ENCODE measurements around the gene SEC22B.
"Not testable (repeated sequence)": the region's sequence is repeated elsewhere in the genome, so short reads cannot be mapped to it uniquely, and the experiment has no call there.

SEC22B gene

DNA sequence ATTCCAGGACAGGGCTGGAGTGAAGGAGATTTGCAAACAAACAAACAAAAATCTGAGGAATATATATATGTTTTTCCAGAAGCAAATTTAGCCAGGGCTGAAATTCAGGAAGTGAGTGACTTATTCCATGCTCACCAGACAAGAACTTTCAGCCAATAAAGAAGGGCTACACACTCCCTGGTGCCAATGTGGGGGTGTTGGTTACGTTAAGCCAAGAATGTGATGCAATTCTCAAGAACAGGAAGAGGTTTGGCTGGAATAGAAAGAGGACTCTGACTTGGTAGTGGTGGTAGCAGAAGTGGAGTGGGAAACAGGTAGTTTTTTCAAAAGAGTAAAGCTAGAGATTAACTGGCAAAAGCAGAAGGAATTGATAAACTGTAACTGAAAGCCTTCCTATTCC, 31.7 kb downstream of the SEC22B start:
- not testable (repeated sequence) for DNase-seq

DNA sequence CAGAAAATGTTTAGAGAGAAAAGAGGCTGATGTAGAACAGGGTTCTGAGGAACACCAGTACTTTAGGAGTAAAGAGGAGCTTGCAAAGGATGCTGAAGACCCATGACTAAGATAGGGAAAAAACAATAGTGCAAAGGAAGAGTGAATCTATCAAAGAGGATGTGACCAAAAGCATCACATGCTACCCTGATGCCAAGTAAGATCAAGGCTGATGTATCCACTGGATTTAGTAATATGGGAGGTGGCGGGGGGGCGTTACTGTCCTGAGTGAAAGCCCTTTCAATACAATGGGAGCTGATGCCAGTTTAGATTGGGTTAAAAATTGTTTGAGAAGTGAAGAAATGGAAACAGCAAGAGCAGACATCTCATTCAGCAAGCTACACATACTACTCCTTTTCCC, 32.2 kb downstream of the SEC22B start:
- not testable (repeated sequence) for DNase-seq

DNA sequence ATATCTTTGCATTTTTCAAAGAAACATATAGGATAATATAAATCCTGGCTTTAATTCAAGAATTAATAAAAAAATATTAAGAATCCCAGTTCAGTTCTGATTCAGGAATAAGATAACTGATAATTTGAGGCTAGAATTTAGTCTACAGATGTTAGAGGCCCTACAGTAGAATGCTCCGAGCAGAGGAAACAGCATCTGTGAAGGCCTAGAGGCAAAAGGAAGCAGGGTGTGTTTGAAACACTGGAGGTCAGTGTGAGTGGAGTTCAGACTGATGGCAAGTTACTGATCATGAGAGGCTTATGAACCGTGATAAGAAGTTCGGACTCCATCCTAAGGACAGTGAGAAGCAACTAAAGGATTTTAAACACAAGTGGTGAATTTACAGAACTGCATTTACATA, 33.0 kb downstream of the SEC22B start:
- not testable (repeated sequence) for DNase-seq

DNA sequence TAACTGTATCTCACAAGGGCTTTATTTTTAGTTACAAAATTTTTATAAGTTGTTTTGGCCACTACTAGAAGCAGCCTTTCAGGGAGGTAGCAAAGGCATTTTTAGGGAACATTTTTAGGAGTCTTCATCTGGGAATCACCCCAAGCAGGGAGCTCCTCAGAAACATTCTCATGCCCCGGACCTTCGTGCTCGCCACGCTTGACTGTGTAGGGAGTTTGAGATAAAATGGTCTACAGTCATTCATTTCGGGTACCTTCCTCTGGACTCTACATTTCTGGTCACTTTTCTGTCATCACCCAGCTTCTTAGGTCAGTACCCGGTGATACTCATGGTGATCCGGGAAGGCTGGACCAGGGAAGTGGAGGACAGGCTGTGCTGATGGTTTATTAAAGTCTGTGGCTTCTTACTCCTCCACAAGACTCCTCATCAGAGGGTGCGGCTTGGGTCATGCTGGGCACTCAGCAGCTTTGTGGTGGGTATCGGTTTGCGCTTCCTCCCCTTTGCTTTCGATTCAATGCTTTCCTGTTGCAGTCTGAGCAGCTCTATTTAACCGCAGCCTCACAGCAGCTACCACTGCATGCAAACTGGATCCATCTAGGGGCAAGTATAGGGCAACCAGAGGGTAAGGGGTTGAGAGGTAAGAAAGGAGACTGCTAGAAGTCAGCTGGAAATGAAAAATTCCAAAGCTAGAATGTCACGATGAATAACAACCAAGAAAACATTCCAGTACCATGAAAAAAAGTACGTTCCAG, 33.6 kb downstream of the SEC22B start:
- DNase-seq, result not testable (repeated sequence)

DNA sequence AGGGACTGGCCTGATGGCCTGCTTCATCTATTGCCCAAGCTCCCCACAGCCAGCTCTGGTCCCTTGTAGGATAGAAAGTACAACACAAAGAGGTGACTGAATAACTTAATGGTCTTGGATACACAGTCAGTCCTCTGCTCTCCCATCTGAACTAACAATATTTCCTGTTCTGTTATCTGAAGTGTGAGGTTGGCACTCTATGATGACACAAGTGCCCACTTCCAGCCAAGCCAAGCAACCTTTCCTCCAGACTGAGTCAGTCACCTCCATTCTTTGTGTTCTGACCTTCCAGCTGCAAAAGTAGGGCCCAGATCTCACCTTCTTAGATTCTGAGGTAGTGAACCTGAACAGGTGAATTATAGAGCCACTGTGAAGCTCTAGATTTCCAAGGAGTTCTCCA, 34.5 kb downstream of the SEC22B start:
- not testable (repeated sequence) for DNase-seq

DNA sequence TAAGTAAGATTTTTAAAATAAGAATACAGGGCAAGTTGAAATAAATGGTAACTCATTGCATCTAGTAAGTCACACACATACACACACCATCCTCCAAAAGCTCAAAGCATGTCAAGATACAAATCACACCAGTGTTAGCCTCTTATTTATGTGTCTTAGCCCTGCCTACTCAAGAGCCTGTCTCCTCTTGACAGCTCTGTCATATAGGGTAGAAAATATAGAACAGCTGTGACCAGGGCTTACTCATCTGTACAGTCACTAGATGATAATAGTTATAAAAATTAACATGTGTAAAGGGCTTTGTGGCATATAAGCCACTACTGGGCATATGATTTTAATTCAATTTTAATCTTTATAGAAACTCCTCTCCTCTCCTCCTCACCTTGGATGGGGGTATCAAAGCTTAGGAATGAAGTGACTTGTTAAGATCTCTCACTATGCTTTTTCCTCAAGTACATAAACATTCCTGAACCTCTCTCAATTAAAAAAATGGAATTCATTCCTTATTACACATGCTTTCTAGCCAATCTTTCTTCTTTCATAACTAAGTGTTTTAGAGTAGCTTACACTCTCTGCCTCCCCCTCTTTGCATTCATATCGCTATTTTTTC, 35.6 kb downstream of the SEC22B start:
- DNase-seq, result not testable (repeated sequence)

DNA sequence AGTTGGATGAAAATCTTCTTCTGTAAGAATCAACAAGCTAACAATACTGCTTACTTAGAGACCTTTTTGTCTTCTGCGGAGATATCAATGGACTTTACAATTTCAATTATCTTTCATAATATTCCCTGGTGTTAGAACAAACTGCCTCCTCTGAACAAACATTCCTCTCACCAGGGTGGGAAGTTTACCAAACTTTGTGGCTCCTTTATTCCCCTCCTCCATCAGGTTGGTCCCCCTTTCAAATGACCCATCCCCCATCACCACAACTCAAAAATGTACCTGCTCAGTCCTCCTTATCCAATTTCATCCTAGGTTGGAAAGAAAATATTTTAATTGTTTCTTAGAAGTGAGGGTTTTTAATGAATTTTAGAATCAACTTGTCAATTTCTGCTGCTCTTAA, 40.2 kb downstream of the SEC22B start:
- DNase-seq, result not testable (repeated sequence)

DNA sequence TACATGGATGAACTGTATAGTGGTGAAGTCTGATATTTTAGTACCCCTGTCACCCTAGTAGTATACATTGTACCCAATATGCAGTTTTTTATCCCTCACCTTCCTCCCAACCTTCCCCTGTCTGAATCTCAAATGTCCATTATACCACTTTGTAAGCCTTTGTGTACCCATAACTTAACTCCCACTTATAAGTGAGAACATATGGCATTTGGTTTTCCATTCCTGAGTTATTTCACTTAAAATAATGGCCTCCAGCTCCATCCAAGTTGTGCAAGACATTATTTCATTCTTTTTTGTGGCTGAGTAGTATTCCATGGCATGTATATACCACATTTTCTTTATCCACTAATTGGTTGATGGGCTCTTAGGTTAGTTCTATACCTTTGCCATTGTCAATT, 42.4 kb downstream of the SEC22B start:
- DNase-seq, result not testable (repeated sequence)

DNA sequence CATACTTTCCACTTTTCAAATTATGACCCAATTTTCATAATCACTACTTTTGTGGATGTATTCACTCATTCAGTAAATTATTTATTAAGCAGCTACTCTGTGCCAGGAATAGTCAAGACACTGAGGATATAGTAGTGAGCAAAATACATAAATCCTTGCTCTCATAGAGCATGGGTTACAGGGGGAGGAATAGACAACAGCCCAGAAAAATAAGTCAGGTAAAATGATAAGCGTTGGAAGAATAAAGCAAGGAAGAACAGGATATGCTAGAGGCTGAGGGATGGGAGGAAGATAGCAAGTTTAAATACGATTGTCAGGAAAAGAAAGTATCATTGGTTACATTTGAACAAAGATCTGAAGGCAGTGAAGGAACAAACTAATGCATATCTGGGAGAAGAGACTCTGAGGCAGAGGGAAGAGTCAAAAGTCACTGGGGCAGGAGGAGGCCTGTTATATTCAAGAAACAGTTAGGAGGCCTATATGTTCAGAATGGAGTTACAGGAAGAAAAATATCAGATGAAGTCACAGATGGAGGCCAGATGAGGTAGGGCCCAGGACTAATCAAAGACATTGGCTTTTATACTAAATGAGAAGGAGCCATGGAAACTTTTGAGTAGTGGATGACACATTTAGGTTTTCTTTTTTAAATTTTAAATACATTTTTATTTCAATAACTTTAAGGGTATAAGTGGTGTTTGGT, 42.9 kb downstream of the SEC22B start:
- DNase-seq, result no peak

DNA sequence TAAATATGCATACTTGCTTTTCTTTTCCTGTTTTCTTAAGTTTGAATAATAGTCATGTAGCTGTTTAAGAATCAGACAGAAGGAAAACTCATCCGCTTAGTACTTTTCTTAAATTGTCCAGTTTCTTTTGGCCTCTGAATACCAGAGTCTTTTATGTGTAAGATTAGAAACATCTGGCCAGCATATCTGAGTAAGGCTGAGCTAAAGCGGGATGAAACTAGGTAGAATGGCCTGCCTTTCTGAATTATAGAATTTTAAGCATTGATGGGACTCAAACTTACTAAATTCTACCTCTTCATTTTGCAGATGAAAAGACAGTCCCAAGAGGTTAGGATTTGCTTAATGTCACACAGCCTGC, 43.9 kb downstream of the SEC22B start:
- DNase-seq, result not testable (repeated sequence)

DNA sequence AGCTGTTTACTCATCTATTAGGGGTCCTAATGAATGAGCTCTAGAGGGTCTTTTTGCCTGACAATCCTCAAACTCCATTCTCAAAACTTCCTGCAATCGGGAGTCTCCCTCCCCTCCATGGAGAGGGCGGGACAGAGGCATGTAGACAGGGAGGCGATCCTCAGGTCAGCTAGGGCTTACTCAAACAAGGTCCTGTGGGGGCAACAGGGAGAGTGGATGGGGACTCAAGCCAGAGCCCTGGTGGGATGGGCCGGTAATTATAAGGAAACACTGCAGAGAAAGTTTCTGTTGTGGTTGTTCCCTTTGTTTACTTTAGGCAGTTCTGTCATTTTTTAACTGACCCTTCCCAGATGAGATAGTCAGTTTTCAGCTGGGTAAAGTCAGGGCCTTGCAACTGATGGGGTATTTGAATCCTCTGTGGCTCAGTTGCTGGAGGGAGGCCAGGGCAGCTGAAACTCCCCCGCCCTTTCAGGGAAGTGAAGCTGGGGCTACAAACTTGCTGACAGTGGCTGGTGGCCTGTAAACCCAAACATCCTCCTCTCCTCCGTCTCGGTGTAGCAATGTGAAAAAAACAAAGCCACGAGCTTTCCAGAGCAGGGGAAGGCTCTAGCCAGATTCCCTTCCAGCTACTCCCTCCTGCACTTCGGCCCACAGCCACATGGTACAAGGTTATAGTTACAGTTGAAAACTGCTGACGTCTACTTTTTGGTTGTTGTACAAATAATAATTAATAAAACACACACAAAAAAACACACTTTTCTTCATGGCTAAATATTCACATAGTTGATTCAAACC, 44.5 kb downstream of the SEC22B start:
- not testable (repeated sequence) for DNase-seq

DNA sequence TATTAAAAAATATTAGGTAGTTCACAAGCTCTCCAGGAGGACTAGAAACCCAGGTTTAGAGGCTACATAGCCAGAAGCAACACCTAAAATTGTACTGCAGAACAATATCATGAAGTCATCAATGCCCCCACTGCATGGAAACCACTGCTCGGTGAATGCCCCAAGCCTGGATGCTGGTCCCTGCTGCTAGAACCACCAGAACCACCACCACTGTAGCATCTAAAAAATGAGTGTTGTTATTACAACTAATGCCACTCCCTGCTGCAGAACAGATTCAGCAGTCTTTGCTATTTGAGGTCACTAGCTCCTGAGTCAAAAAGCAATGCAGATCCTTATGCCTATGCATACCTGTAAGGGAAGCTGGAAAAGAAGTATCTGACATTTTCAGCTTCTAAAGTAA, 48.4 kb downstream of the SEC22B start:
- not testable (repeated sequence) for DNase-seq

DNA sequence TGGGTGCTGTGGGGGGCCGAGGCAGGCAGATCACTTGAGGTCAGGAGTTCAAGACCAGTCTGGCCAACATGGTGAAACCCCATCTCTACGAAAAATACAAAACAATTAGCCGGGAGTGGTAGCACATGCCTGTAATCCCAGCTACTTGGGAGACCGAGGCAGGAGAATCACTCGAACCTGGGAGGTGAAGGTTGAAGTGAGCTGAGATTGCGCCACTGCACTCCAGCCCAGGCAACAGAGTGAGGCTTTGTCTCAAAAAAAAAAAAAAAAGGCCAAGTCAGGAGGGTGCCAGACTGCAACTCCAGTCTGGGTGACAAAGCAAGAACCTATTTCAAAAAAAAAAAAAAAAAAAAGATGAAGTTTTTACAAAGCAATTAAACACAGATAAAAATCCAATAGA, 50.1 kb downstream of the SEC22B start:
- DNase-seq, result not testable (repeated sequence)

DNA sequence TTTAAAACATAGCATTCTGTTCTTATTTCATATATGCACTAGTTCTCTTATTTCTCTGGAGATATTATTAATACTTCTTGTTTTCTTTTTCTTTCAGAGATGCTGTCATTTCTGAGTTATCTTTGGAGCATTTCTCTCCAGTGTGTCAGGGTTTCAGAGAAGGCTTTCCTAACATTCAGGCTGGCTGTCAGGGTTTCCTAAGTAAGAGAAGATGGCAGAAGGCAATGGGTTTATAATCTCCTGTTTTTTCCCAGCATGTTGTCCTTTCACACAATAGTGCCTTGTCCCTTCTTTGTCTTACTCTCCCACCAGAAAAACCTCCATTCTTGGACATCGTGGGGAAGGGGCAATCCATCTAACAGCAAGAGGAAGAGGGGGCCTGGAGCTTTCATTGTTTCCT, 51.7 kb downstream of the SEC22B start:
- DNase-seq, result not testable (repeated sequence)

DNA sequence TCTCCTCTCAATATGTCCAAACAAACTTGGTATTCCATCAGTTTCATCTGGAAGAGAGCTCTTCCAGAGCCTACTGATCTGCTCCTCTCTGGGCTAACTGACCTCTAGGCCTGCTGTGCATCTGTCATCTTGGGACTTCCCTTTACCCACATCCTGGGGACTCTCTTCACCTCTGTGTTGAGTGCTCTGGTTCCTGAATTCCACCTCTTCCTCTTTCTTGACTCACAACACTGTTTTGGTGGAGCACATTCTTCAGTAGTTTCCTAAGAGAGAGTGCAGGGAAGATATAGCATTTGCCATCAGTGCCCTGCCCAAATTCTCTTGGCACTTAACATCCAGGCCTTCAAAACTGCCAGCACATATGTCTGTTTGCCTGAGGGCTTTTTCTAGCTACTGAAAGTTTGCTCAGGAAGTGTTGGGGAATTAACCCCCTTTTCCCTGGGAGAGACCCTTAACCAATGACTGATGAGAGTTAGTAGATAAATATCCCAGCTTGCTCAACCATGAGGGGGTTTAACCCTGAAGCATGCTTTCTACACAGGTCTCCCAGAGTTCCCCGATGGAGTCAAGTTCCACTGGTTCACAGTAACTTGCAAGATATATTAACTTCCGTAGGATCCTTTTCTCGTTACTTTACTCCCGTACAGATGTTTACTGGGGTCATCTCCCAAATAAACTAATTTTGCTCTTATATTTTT, 52.4 kb downstream of the SEC22B start:
- not testable (repeated sequence) for DNase-seq

DNA sequence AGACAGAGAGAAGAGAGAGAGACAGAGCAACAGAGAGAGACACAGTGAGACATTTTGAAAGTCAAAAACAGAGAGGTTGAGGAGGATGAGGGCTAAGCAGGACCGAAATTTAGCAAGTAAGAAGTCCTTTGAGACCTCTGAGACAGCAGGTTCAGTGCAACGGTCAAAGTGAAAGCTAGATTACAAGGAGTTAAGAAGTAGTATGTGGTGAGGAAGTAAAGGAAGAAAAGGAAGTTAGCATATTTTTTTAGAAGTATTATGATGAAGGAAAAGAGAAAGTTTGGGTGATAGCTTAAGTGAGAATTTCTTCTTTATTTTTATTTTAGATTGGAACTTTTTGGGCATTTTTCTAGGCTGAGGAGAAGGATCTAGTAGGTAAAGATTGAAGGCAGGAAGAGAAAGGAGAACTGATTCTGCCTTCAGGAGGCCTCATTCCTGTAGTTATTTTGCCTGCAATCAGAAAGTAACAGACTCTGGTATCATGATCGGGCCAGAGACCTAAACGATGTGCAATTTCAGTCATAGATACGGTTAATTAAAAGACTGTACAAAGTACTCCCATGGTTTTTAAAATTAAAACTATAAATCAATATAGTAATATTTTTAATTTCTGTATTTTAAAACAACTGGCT, 53.9 kb downstream of the SEC22B start:
- DNase-seq, result not testable (repeated sequence)

DNA sequence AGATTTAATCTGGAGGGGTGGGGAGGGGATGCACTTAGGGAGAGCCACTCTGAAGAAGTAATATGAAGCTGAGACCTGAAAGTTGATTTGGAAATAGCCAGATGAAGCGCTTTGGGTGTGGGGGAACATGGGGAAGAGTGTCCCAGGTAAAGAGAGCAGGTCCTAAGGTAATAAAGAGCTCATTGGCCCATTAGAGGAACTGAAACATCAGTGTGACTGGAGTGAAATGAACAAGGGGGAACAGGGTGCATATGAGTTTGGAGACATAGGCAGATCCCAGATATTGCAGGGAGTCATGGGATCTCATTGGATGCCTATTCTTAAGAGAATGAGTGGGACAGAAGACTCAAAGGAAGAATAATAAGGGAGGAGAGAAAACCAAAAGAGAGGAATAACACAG, 54.5 kb downstream of the SEC22B start:
- DNase-seq, result not testable (repeated sequence)

DNA sequence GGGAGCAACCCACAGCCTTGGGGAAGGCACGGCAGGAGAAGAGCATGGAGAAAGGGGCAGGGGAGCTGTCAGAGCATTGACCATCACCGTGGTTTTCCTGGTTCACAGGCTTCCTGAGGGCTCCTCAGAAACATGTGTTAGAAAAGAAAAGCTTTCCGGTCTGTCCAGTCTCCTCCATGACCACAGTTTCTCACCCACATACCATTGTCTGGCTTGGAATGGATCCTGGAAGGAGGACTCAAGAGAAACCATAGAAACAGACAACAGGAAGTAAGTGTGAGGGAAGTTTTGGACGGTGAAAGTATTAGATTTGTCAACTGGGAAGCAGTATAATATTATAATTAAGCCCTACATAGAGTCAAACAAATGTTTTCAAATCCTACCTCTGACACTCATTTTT, 55.8 kb downstream of the SEC22B start:
- not testable (repeated sequence) for DNase-seq

DNA sequence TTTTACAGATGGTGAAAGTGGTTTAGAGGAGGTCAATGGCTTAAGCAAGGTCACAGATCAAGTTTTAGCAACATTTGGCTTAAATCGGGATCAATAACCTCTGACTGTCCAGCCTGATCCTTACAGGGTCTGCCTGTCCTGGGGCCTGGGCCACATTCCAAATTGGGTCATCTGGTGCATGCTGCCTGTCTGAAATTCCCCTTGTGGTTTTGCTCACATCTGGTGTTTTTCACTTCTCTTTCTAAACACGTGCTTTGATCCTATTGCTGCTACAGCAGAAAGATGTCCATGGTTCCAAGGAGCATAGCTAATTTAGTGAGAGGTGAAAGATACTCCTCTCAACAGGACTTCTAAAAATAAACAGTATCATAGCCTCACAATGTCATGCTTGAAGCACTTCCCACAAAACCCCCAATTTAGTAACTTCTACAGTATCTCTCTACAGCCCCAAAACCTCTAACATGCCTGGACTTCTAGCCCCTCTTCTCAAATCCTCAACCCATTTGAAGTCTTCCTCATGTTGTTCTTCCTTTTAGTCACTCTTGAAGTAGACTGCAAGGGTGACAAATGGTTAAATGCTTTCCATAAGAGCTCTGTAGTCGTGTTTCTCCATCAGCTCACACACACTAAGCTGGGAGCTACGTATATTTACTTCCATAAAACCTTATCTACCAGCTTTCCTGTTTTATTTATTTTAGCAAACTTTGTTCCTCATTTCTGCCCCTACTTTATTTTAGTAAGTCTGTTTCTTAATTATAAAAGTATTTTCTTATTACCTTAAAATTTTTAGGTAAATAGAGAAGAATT, 58.7 kb downstream of the SEC22B start:
- DNase-seq, result not testable (repeated sequence)

DNA sequence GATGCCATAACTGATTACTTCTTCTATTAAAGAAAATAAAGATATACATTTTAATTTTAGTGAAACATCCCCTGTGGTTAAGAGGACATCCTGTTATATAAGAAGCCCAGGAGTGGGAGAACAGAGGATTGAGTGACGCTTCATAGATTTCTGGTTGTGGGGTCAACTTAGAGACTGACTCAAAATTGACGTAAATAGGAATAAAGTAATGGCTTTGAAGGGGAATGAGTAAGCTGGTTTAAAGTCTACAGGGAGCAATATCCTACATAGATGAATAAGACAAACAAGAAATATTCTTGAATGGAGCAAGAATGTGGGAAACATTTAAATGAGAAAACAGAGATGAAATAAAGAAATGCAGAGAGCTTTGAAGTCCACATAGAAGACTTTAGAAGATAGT, 60.2 kb downstream of the SEC22B start:
- DNase-seq, result not testable (repeated sequence)

DNA sequence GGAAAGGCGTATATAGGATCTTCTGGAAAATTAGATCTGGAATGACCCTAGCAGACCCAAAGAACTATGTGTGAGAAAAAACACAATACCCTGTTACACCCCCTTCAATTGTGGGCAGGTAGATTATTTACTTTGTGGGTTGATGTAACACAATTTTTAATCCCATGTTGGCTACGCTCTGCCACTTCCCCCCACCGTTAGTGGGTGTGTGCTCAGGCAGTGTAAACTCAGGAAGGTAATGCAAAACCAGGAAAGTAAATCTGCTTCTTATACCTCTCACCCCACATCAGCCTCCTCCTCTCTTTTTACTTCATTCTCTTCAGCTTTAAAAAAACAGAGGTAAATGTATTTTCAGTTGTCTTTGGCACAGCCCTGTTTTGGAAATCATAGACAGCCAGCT, 63.2 kb downstream of the SEC22B start:
- DNase-seq, result not testable (repeated sequence)
